Ecto neural progenitor cell (in vitro differentiated cells): Measurements from ENCODE around the gene NPPC.
"Not testable (repeated sequence)": the region's sequence is repeated elsewhere in the genome, so short reads cannot be mapped to it uniquely, and the experiment has no call there.

Experiments used
- DNase-seq: peaks from one replicate; pipeline ENCODE4 v3.0.0-alpha.2; 2018; ENCODE audit warnings: low spot score

Gene NPPC

GRCh38 chr2:231886071-231886681 is 40.0 kb downstream of the NPPC start:
- DNase-seq = no peak

GRCh38 chr2:231884438-231885140 is 41.6 kb downstream of the NPPC start:
- no peak for DNase-seq

- DNase-seq = no peak
Measured at GRCh38 chr2:231883468-231883881, 42.7 kb downstream of the NPPC start.

GRCh38 chr2:231882646-231883045 is 43.5 kb downstream of the NPPC start:
- no peak for DNase-seq

- not testable (repeated sequence) for DNase-seq
Measured at GRCh38 chr2:231880371-231880770, 45.8 kb downstream of the NPPC start.

GRCh38 chr2:231879216-231879615 is 47.0 kb downstream of the NPPC start:
- no peak for DNase-seq

- DNase-seq = no peak
Measured at GRCh38 chr2:231877533-231878456, 48.4 kb downstream of the NPPC start.

GRCh38 chr2:231874944-231875343 is 51.3 kb downstream of the NPPC start:
- DNase-seq = no peak
